Liver (tissue), 9 donors: ENCODE results near the gene USP40. TPM values are rescaled to one million over a fixed set of nuclear protein-coding genes. Genes with fewer than 3 reads are reported as not detected.

Source experiments
- DNase-seq: peaks from one replicate; pipeline ENCODE4 v3.0.0-alpha.2; 2017; ENCODE audit warnings: low spot score
- H3K27ac ChIP-seq, 2 donors: one replicate each; pipeline ENCODE4 v1.7.0; 2013; ENCODE audit warnings: inconsistent platforms in 2 of 2, low read length in 2 of 2, control low read depth in 1 of 2, low read depth in 1 of 2, mild to moderate bottlenecking in 1 of 2
- H3K27me3 ChIP-seq, 4 donors: one replicate each; pipeline versions ENCODE4 v1.6.1 to v1.7.0; 2013; ENCODE audit warnings: low read length in 3 of 4, inconsistent platforms in 1 of 4, mild to moderate bottlenecking in 1 of 4, moderate library complexity in 1 of 4; ENCODE audit not compliant: control insufficient read depth in 4 of 4, insufficient read depth in 4 of 4
- H3K36me3 ChIP-seq, 4 donors: one replicate each; pipeline versions ENCODE4 v1.6.1 to v1.7.0; 2013; ENCODE audit warnings: low read length in 3 of 4, mild to moderate bottlenecking in 3 of 4, low read depth in 1 of 4, moderate library complexity in 1 of 4; ENCODE audit not compliant: control insufficient read depth in 4 of 4, insufficient read depth in 3 of 4
- H3K4me1 ChIP-seq, 4 donors: one replicate each; pipeline versions ENCODE4 v1.6.1 to v1.7.0; 2013; ENCODE audit warnings: low read length in 3 of 4, mild to moderate bottlenecking in 3 of 4, moderate library complexity in 1 of 4; ENCODE audit not compliant: control insufficient read depth in 4 of 4, insufficient read depth in 4 of 4
- H3K4me3 ChIP-seq, 3 donors: one replicate each; pipeline versions ENCODE4 v1.6.1 to v1.7.0; 2013; ENCODE audit warnings: low read length in 3 of 3, control low read depth in 1 of 3, low read depth in 1 of 3, mild to moderate bottlenecking in 1 of 3
- H3K9ac ChIP-seq, 2 donors: one replicate each; pipeline ENCODE4 v1.7.0; 2013; ENCODE audit warnings: low read length in 2 of 2, mild to moderate bottlenecking in 2 of 2, moderate library complexity in 2 of 2, control low read depth in 1 of 2, low read depth in 1 of 2
- H3K9me3 ChIP-seq, 4 donors: one replicate each; pipeline versions ENCODE4 v1.6.1 to v1.7.0; 2013; ENCODE audit warnings: low read length in 3 of 4; ENCODE audit not compliant: control insufficient read depth in 4 of 4
- EGR1 ChIP-seq, 2 donors: IDR thresholded peaks; 2 replicates each; pipeline ENCODE4 v1.6.1; 2016 to 2018; ENCODE audit warnings: antibody characterized with exemption in 2 of 2, low read depth in 2 of 2
- FOXA1 ChIP-seq: IDR thresholded peaks from 2 replicates; pipeline ENCODE4 v1.6.1; 2016; ENCODE audit warnings: antibody characterized with exemption
- FOXA2 ChIP-seq: IDR thresholded peaks from 2 replicates; pipeline ENCODE4 v1.6.1; 2016; ENCODE audit warnings: antibody characterized with exemption
- GABPA ChIP-seq, 2 donors: IDR thresholded peaks in 1 of 2; conservative IDR thresholded peaks in 1 of 2; 2 replicates each; pipeline ENCODE4 v1.6.1; 2016; ENCODE audit warnings: antibody characterized with exemption in 2 of 2, mild to moderate bottlenecking in 1 of 2, moderate library complexity in 1 of 2
- HNF4A ChIP-seq, 2 donors: conservative IDR thresholded peaks; 2 replicates each; pipeline ENCODE4 v1.6.1; 2016; ENCODE audit warnings: antibody characterized with exemption in 2 of 2, mild to moderate bottlenecking in 2 of 2
- JUND ChIP-seq, 2 donors: IDR thresholded peaks; 2 replicates each; pipeline ENCODE4 v1.6.1; 2016; ENCODE audit warnings: antibody characterized with exemption in 2 of 2
- NR2F2 ChIP-seq: IDR thresholded peaks from 2 replicates; pipeline ENCODE4 v1.6.1; 2016; ENCODE audit warnings: antibody characterized with exemption
- SP1 ChIP-seq: IDR thresholded peaks from 2 replicates; pipeline ENCODE4 v1.6.1; 2018; ENCODE audit warnings: antibody characterized with exemption, mild to moderate bottlenecking
- TAF1 ChIP-seq: conservative IDR thresholded peaks from 2 replicates; pipeline ENCODE4 v1.6.1; 2016; ENCODE audit warnings: antibody characterized with exemption, mild to moderate bottlenecking
- YY1 ChIP-seq: IDR thresholded peaks from 2 replicates; pipeline ENCODE4 v1.6.1; 2016; ENCODE audit warnings: antibody characterized with exemption, mild to moderate bottlenecking
- WGBS: extraction: QIAGEN DNeasy Blood & Tissue Kit; methylation state at CpG from one replicate; pipeline ENCODE4 v1.1.7; 2013; 5-methylcytosine and 5-hydroxymethylcytosine counted together
- polyA plus RNA-seq, 2 donors: library from polyadenylated mRNA; stranded (reverse) in 1 of 2; unstranded in 1 of 2; fragments of 200-250 nt in 1 of 2; fragments of >200 nt in 1 of 2; fragmentation: Nextera tagmentation in 1 of 2; extraction: Ambion mirVana in 1 of 2; gene quantifications; one replicate each; pipeline versions ENCODE4 v1.2.1 to v1.2.3, GENCODE V29; 2013 to 2015
- total RNA-seq, 2 donors: library from RNA; depleted of rRNA; stranded (reverse); fragments of >200 nt; gene quantifications; one replicate each; pipeline ENCODE4 v1.2.3, GENCODE V29; 2014
- TF ChIP-seq, protein P1 (sequence below): IDR thresholded peaks from 2 replicates; pipeline ENCODE4 v1.6.1; 2016; ENCODE audit warnings: antibody characterized with exemption, mild to moderate bottlenecking
- TF ChIP-seq, protein P2 (sequence below): IDR thresholded peaks from 2 replicates; pipeline ENCODE4 v1.6.1; 2016; ENCODE audit warnings: antibody characterized with exemption
- TF ChIP-seq, protein P3 (sequence below): IDR thresholded peaks from 2 replicates; pipeline ENCODE4 v1.6.1; 2016; ENCODE audit warnings: antibody characterized with exemption
- donor health status: healthy.
- donor health status: healthy.
- donor health status: healthy.
- donor health status: healthy.
- donor health status: healthy.

USP40 gene
- total and polyA plus RNA-seq, 4 donors = 12.0 to 29.0 (median 17.1) TPM

DNA sequence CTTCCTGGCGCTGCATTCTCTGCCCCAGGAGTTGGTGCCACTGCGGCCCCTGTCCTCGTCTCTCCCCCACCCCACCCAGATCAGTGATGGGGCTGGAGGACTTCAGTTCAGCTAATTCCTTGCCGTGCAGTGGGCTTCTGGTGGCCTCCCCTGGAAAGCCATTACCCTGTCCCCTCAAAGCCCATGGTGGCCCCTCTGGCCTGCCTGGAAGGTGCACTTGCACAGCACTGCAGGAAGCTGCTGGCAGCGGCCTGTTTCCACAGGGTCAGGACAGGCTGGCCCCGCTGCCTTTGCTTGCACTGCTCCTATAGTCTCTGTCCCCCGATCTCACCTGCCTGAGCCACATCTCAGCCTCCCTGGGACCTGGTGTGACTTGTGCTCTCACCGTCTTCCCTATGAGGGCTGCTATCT, 105.1 kb downstream of the USP40 start:
- no peaks in the 10 kb centered on the region for H3K9me3 ChIP-seq
- H3K4me1 ChIP-seq = no peaks in the 10 kb centered on the region
- peaks cover 12 to 75% (median 39%) of the 10 kb centered on the region in 4 donors for H3K36me3 ChIP-seq
- 85% methylated on average over 8 of the region's 8 CpGs for WGBS
- no peak overlapping the region for H3K4me3 ChIP-seq
- no peak overlapping the region for H3K27ac ChIP-seq
- no peak for DNase-seq
- no peak for TF ChIP-seq YY1
- no peak for TF ChIP-seq GABPA (IDR thresholded peaks at IDR 0.05 in 1 of 2, conservative IDR thresholded peaks at IDR 0.05 in 1 of 2)
- TF ChIP-seq FOXA2 = no peak
- no peak for TF ChIP-seq JUND (IDR thresholded peaks at IDR 0.05)
- TF ChIP-seq FOXA1 = no peak
- no peaks in the 10 kb centered on the region for H3K27me3 ChIP-seq
- no peak overlapping the region for H3K9ac ChIP-seq

DNA sequence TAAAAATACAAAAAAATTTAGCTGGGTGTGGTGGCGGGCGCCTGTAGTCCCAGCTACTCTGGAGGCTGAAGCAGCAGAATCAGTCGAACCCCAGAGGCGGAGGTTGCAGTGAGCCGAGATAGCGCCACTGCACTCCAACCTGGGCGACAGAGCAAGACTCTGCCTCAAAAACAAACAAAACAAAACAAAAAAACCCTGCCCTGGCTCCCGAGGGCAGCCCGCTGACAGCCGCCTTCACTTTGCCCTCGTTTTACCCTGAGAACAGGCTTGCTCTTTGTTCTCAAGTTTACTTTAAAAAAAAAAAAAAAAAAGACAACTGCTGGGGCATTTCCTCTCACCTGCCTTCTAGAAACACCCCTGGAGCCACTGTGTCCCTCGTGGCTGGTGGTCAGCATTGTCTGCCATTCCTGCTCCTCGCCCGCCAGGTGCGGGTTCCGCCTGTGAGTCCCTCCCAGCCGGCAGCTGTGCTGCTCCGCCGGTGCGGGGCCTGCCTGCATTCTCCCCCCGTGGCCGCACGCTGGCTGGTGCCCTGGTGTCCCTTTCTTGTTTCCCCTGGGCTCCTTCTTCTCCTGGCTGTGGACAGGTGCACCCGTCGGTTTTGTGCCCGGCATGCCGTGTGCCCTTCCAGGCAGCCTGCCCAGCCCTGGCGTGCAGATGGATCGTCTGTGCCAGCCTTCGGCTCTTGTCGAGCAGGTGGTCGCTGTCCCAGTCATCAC, 105.7 kb downstream of the USP40 start:
- WGBS = 70% methylated on average over 32 of the region's 32 CpGs
- H3K36me3 ChIP-seq = peaks cover 12 to 75% (median 40%) of the 10 kb centered on the region in 4 donors
- no peak overlapping the region for H3K27ac ChIP-seq
- H3K4me1 ChIP-seq = no peaks in the 10 kb centered on the region
- no peak for DNase-seq
- no peaks in the 10 kb centered on the region for H3K27me3 ChIP-seq
- H3K9me3 ChIP-seq = no peaks in the 10 kb centered on the region
- H3K9ac ChIP-seq = no peak overlapping the region
- no peak overlapping the region for H3K4me3 ChIP-seq
- TF ChIP-seq JUND (IDR thresholded peaks at IDR 0.05) (no peak), HNF4A (conservative IDR thresholded peaks at IDR 0.05) (peak in 1 of 2 donors; percentile 10), NR2F2 (no peak)

DNA sequence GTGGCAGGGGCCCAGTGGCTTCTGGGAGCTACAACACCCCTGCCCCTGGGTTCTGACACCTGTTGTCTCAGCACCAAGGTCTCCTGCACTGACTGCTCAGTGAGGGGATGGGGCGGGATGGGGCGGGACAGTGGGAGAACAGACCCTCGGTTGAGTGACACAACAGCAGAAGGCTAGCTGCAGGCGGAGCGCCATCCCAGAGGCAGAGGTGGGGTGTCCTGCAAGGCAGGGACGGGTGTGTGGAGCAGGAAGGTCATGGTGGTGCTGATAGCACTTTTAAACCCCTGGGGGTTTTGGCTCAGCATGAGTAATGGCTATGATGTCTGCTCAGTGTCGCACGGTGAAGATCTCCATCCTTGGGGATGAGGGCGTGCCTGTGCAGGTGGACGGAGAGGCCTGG, 107.2 kb downstream of the USP40 start:
- no peak overlapping the region for H3K4me3 ChIP-seq
- TF ChIP-seq HNF4A (conservative IDR thresholded peaks at IDR 0.05) = no peak
- TF ChIP-seq EGR1 (IDR thresholded peaks at IDR 0.05; ENCODE audit: low read depth in 2 of 2) = no peak
- TF ChIP-seq, protein P1, sequence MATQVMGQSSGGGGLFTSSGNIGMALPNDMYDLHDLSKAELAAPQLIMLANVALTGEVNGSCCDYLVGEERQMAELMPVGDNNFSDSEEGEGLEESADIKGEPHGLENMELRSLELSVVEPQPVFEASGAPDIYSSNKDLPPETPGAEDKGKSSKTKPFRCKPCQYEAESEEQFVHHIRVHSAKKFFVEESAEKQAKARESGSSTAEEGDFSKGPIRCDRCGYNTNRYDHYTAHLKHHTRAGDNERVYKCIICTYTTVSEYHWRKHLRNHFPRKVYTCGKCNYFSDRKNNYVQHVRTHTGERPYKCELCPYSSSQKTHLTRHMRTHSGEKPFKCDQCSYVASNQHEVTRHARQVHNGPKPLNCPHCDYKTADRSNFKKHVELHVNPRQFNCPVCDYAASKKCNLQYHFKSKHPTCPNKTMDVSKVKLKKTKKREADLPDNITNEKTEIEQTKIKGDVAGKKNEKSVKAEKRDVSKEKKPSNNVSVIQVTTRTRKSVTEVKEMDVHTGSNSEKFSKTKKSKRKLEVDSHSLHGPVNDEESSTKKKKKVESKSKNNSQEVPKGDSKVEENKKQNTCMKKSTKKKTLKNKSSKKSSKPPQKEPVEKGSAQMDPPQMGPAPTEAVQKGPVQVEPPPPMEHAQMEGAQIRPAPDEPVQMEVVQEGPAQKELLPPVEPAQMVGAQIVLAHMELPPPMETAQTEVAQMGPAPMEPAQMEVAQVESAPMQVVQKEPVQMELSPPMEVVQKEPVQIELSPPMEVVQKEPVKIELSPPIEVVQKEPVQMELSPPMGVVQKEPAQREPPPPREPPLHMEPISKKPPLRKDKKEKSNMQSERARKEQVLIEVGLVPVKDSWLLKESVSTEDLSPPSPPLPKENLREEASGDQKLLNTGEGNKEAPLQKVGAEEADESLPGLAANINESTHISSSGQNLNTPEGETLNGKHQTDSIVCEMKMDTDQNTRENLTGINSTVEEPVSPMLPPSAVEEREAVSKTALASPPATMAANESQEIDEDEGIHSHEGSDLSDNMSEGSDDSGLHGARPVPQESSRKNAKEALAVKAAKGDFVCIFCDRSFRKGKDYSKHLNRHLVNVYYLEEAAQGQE = no peak
- TF ChIP-seq, protein P2, sequence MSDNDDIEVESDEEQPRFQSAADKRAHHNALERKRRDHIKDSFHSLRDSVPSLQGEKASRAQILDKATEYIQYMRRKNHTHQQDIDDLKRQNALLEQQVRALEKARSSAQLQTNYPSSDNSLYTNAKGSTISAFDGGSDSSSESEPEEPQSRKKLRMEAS = no peak
- TF ChIP-seq TAF1 = no peak
- no peak for TF ChIP-seq FOXA2
- TF ChIP-seq, protein P3, sequence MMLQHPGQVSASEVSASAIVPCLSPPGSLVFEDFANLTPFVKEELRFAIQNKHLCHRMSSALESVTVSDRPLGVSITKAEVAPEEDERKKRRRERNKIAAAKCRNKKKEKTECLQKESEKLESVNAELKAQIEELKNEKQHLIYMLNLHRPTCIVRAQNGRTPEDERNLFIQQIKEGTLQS = no peak
- no peak for TF ChIP-seq SP1
- no peak for TF ChIP-seq YY1
- no peaks in the 10 kb centered on the region for H3K9me3 ChIP-seq
- H3K27ac ChIP-seq = no peak overlapping the region
- H3K4me1 ChIP-seq = no peaks in the 10 kb centered on the region
- WGBS = 97% methylated on average over 10 of the region's 10 CpGs
- peaks cover 11 to 79% (median 49%) of the 10 kb centered on the region in 4 donors for H3K36me3 ChIP-seq
- no peak overlapping the region for H3K9ac ChIP-seq
- H3K27me3 ChIP-seq = no peaks in the 10 kb centered on the region
- no peak for DNase-seq
